ENCODE data around the gene MAPK12. TPM values are rescaled to one million over a fixed set of nuclear protein-coding genes. Genes with fewer than 3 reads are reported as not detected.

The MAPK12 gene
- total RNA-seq, 1 donor from 2014 or later = 88.5 TPM

GRCh38 chr22:50305923-50306566 lies 44.6 kb upstream of the MAPK12 start:
- TF ChIP-seq CTCF (IDR thresholded peaks at IDR 0.05; ENCODE audit: partially characterized antibody, unreplicated experiment) = no peak
- Mint-ChIP-seq H3K9me3 (ENCODE audit: unreplicated experiment) (peaks cover 5% of the 10 kb centered on the region), H3K4me3 (ENCODE audit: unreplicated experiment) (peak overlapping the region; percentile 85), H3K36me3 (ENCODE audit: unreplicated experiment) (no peaks in the 10 kb centered on the region), H3K4me1 (ENCODE audit: low read depth, unreplicated experiment) (peaks cover 8% of the 10 kb centered on the region), H3K27ac (ENCODE audit: unreplicated experiment) (no peak overlapping the region), H3K27me3 (ENCODE audit: unreplicated experiment) (peaks cover 11% of the 10 kb centered on the region)
- no peak for DNase-seq

GRCh38 chr22:50305393-50305922 lies 44.0 kb upstream of the MAPK12 start:
- H3K27ac Mint-ChIP-seq (ENCODE audit: unreplicated experiment) = no peak overlapping the region
- H3K36me3 Mint-ChIP-seq (ENCODE audit: unreplicated experiment) = no peaks in the 10 kb centered on the region
- H3K4me1 Mint-ChIP-seq (ENCODE audit: low read depth, unreplicated experiment) = peaks cover 8% of the 10 kb centered on the region
- H3K4me3 Mint-ChIP-seq (ENCODE audit: unreplicated experiment) = no peak overlapping the region
- peaks cover 7% of the 10 kb centered on the region for H3K9me3 Mint-ChIP-seq (ENCODE audit: unreplicated experiment)
- no peak for TF ChIP-seq CTCF (IDR thresholded peaks at IDR 0.05; ENCODE audit: partially characterized antibody, unreplicated experiment)
- no peak for DNase-seq
- H3K27me3 Mint-ChIP-seq (ENCODE audit: unreplicated experiment) = peaks cover 12% of the 10 kb centered on the region

GRCh38 chr22:50304528-50305392 lies 43.3 kb upstream of the MAPK12 start:
- no peak for TF ChIP-seq CTCF (IDR thresholded peaks at IDR 0.05; ENCODE audit: partially characterized antibody, unreplicated experiment)
- Mint-ChIP-seq H3K4me1 (ENCODE audit: low read depth, unreplicated experiment) (peaks cover 8% of the 10 kb centered on the region), H3K4me3 (ENCODE audit: unreplicated experiment) (no peak overlapping the region), H3K27me3 (ENCODE audit: unreplicated experiment) (peaks cover 12% of the 10 kb centered on the region), H3K36me3 (ENCODE audit: unreplicated experiment) (no peaks in the 10 kb centered on the region), H3K27ac (ENCODE audit: unreplicated experiment) (no peak overlapping the region), H3K9me3 (ENCODE audit: unreplicated experiment) (peaks cover 7% of the 10 kb centered on the region)
- DNase-seq = no peak

- H3K36me3 Mint-ChIP-seq (ENCODE audit: unreplicated experiment) = no peaks in the 10 kb centered on the region
- H3K4me3 Mint-ChIP-seq (ENCODE audit: unreplicated experiment) = no peak overlapping the region
- no peak for DNase-seq
- H3K9me3 Mint-ChIP-seq (ENCODE audit: unreplicated experiment) = peaks cover 7% of the 10 kb centered on the region
- peaks cover 5% of the 10 kb centered on the region for H3K4me1 Mint-ChIP-seq (ENCODE audit: low read depth, unreplicated experiment)
- TF ChIP-seq CTCF (IDR thresholded peaks at IDR 0.05; ENCODE audit: partially characterized antibody, unreplicated experiment) = no peak
- H3K27ac Mint-ChIP-seq (ENCODE audit: unreplicated experiment) = no peak overlapping the region
- peaks cover 10% of the 10 kb centered on the region for H3K27me3 Mint-ChIP-seq (ENCODE audit: unreplicated experiment)
These were observed 42.5 kb upstream of the MAPK12 start for GRCh38 chr22:50303848-50304527.

All from glutamatergic neuron (in vitro differentiated cells).